HG03060 (cell line): ENCODE measurements around the gene ATE1.
"Not testable (repeated sequence)": the region's sequence is repeated elsewhere in the genome, so short reads cannot be mapped to it uniquely, and the experiment has no call there.

Experiments used
- ATAC-seq: cut with Tn5 transposase; IDR thresholded peaks from one replicate; pipeline ENCODE4 v1.9.1; 2021; ENCODE audit warnings: low read depth, moderate number of reproducible peaks; ENCODE audit not compliant: unreplicated experiment

Gene ATE1

GRCh38 chr10:121834757-121835156, 93.1 kb downstream of the ATE1 start:
- ATAC-seq = no peak

- ATAC-seq = no peak
Observed at GRCh38 chr10:121833387-121833786, 94.4 kb downstream of the ATE1 start.

GRCh38 chr10:121832647-121833046, 95.2 kb downstream of the ATE1 start:
- no peak for ATAC-seq

- no peak for ATAC-seq
Observed at GRCh38 chr10:121831777-121832176, 96.1 kb downstream of the ATE1 start.

- no peak for ATAC-seq
Observed at GRCh38 chr10:121831237-121831636, 96.6 kb downstream of the ATE1 start.

GRCh38 chr10:121830101-121830500, 97.7 kb downstream of the ATE1 start:
- no peak for ATAC-seq

- ATAC-seq = no peak
Observed at GRCh38 chr10:121828045-121828444, 99.8 kb downstream of the ATE1 start.

GRCh38 chr10:121826773-121827172, 101.1 kb downstream of the ATE1 start:
- not testable (repeated sequence) for ATAC-seq

- no peak for ATAC-seq
Observed at GRCh38 chr10:121823993-121824463, 103.8 kb downstream of the ATE1 start.

GRCh38 chr10:121822724-121823123, 105.1 kb downstream of the ATE1 start:
- no peak for ATAC-seq

- ATAC-seq = no peak
Observed at GRCh38 chr10:121822180-121822579, 105.7 kb downstream of the ATE1 start.

- ATAC-seq = no peak
Observed at GRCh38 chr10:121819049-121819448, 108.8 kb downstream of the ATE1 start.

- no peak for ATAC-seq
Observed at GRCh38 chr10:121818599-121818998, 109.2 kb downstream of the ATE1 start.

- no peak for ATAC-seq
Observed at GRCh38 chr10:121816197-121816596, 111.6 kb downstream of the ATE1 start.

- no peak for ATAC-seq
Observed at GRCh38 chr10:121813857-121814256, 114.0 kb downstream of the ATE1 start.

GRCh38 chr10:121813211-121813815, 114.5 kb downstream of the ATE1 start:
- ATAC-seq = no peak

- no peak for ATAC-seq
Observed at GRCh38 chr10:121812031-121812430, 115.8 kb downstream of the ATE1 start.

GRCh38 chr10:121811386-121811785, 116.4 kb downstream of the ATE1 start:
- ATAC-seq = no peak

GRCh38 chr10:121808835-121809234, 119.0 kb downstream of the ATE1 start:
- ATAC-seq = no peak

GRCh38 chr10:121804460-121804859, 123.4 kb downstream of the ATE1 start:
- ATAC-seq = no peak

- no peak for ATAC-seq
Observed at GRCh38 chr10:121803611-121804010, 124.2 kb downstream of the ATE1 start.

- ATAC-seq = no peak
Observed at GRCh38 chr10:121800831-121801230, 127.0 kb downstream of the ATE1 start.

GRCh38 chr10:121800146-121800545, 127.7 kb downstream of the ATE1 start:
- ATAC-seq = no peak
